IPS-NIHi7 (cell line): Measurements from ENCODE around the gene NATD1.

Experiments
- DNase-seq: peaks from one replicate; pipeline ENCODE4 v3.0.0; 2012; ENCODE audit warnings: mixed read lengths; ENCODE audit errors: extremely low spot score

NATD1 gene

GRCh38 chr17:21214777-21215541, 38.3 kb downstream of the NATD1 start:
- peak; percentile 58 for DNase-seq

- DNase-seq = peak; percentile 99
Observed at GRCh38 chr17:21214015-21214776, 39.0 kb downstream of the NATD1 start, which contains the start of gene TMEM11. TMEM11 (minus strand) TSS chr17:21214161; CDS start chr17:21214152, 9 bp downstream.

- peak; percentile 53 for DNase-seq
Observed at GRCh38 chr17:21213638-21214014, 39.6 kb downstream of the NATD1 start.

- no peak for DNase-seq
Observed at GRCh38 chr17:21212826-21213637, 40.2 kb downstream of the NATD1 start.

- DNase-seq = no peak
Observed at GRCh38 chr17:21211825-21212479, 41.3 kb downstream of the NATD1 start.

GRCh38 chr17:21210411-21211076, 42.7 kb downstream of the NATD1 start:
- no peak for DNase-seq

- no peak for DNase-seq
Observed at GRCh38 chr17:21209511-21210175, 43.6 kb downstream of the NATD1 start.

- no peak for DNase-seq
Observed at GRCh38 chr17:21208352-21208751, 44.9 kb downstream of the NATD1 start.

- no peak for DNase-seq
Observed at GRCh38 chr17:21204935-21205334, 48.3 kb downstream of the NATD1 start.

GRCh38 chr17:21202512-21202911, 50.7 kb downstream of the NATD1 start:
- no peak for DNase-seq

GRCh38 chr17:21201874-21202273, 51.3 kb downstream of the NATD1 start:
- DNase-seq = no peak

GRCh38 chr17:21201298-21201595, 52.0 kb downstream of the NATD1 start:
- DNase-seq = no peak

GRCh38 chr17:21200590-21201297, 52.5 kb downstream of the NATD1 start:
- DNase-seq = no peak

GRCh38 chr17:21199856-21200255, 53.4 kb downstream of the NATD1 start:
- peak; percentile 49 for DNase-seq

GRCh38 chr17:21199311-21199710, 53.9 kb downstream of the NATD1 start:
- peak; percentile 69 for DNase-seq

- DNase-seq = no peak
Observed at GRCh38 chr17:21198411-21198810, 54.8 kb downstream of the NATD1 start.

- no peak for DNase-seq
Observed at GRCh38 chr17:21196126-21196525, 57.1 kb downstream of the NATD1 start.

- DNase-seq = no peak
Observed at GRCh38 chr17:21194703-21195102, 58.5 kb downstream of the NATD1 start.

GRCh38 chr17:21194226-21194625, 59.0 kb downstream of the NATD1 start:
- no peak for DNase-seq

GRCh38 chr17:21193031-21193430, 60.2 kb downstream of the NATD1 start:
- no peak for DNase-seq
